NOMO-1 (cell line): ENCODE measurements around the gene EFCAB11.

Source experiments
- DNase-seq, 2 experiments: peaks; one replicate each; lab custom pipeline; 2025; ENCODE audit not compliant: unreplicated experiment in 2 of 2; lab: John Stamatoyannopoulos, UW

The EFCAB11 gene

GRCh38 chr14:89954070-89955021, at the start of gene EFCAB11:
EFCAB11 (minus strand) TSS chr14:89954730; CDS start chr14:89954660, 70 bp downstream.
- DNase-seq, result peak; percentile 99

DNA sequence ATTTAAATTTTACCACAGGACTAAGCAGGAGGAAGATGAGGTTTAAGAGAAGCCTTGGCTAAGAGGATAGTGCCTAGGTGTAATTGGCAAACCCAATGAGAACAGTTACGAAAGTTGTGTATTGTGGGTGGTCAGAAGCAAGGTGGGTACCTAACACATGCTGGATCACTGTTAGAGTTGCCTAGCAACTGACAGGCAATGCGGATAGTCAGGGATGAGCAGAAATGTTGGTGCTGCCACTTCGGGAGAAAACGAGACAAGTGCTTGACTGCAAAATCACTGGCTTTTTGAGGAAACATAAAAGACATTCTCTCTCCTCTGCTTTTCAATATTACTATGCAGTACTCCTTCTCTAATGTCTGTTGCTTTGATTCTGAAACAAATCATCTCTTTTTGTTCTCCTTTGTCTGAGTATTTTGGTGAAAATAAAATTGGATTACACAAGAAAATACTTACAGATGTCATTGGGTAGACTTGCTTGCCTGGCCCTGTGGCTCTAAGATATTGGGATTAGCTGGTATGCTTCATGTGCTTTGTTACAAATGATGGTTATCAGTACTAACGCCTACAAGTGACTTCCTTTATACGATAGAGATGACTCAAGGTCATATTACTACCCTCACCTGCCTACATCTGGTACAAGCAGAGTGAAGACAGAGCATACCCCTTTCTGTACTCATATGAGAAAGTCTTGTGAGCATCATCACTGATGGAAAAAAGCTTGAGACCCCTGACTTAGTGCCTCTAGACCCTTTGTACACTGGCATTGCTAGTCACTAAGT, 49.2 kb upstream of the EFCAB11 start:
- DNase-seq, result no peak

DNA sequence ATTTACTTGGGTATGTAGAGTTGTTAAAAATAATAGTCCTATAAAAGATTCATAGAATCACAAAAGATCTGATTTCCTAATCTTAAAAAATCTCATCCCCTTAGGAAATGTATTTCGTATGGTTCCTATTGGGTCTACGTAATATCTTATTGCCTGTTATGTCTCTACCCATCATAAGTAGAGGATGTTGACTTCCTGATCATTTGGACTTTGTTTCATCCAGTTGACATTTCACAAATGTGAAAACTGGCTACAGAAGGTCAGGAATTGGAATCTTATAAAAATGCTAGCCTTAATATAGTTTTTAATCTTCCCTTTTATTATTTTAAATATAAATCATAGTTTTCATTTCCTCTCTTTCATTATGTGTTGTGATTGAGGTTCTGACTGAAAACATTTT, 46.4 kb upstream of the EFCAB11 start:
- DNase-seq, result no peak

- DNase-seq, result no peak
These were observed 42.4 kb upstream of the EFCAB11 start for GRCh38 chr14:89996963-89997362.

- no peak for DNase-seq
These were observed 37.7 kb upstream of the EFCAB11 start for GRCh38 chr14:89992273-89992672.

- DNase-seq, result no peak
These were observed 36.2 kb upstream of the EFCAB11 start for GRCh38 chr14:89990623-89991275.

DNA sequence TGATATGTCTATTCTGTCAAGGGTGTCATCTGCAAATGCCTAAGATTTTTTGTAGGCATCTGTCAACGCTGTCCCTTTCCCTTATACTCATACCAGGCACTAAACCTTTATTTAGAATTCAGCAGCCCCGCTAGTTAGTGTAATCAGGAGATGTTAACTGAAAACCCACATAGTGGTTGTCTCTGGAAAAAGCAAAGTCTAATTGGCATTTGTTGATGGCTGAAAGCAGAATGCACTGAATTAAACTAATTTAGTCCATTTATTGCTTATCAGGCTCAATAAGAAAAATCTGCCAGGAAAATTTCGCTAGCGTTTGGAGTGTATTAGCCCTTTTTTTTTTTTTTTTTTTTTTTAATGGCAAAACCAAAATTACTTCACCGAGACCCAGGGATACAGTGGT, 35.7 kb upstream of the EFCAB11 start:
- DNase-seq, result no peak

DNA sequence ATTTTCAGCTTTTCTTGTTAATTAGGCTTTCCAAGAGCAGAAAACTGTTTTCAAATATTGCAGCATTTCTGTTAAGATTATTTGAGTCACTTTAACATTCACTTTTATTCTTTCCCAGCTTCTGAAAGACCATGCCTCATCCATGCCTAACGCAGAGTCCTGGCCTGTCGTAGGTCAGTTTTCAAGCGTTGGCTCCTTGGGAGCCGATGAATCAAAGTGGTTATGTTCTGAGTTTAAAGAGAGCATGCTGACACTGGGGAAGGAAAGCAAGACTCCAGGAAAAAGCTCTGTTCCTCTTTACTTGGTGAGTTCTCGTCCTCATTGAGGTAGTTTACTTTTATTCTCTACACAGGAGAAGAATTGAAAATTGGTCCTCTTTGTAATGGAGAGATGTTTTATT, 34.3 kb upstream of the EFCAB11 start:
- no peak for DNase-seq

- DNase-seq, result no peak
These were observed 32.6 kb upstream of the EFCAB11 start for GRCh38 chr14:89987161-89987475.

- no peak for DNase-seq
These were observed 32.1 kb upstream of the EFCAB11 start for GRCh38 chr14:89986462-89987160.

- no peak for DNase-seq
These were observed 28.8 kb upstream of the EFCAB11 start for GRCh38 chr14:89983375-89983774.

- DNase-seq, result no peak
These were observed 24.1 kb upstream of the EFCAB11 start for GRCh38 chr14:89978656-89979055.

DNA sequence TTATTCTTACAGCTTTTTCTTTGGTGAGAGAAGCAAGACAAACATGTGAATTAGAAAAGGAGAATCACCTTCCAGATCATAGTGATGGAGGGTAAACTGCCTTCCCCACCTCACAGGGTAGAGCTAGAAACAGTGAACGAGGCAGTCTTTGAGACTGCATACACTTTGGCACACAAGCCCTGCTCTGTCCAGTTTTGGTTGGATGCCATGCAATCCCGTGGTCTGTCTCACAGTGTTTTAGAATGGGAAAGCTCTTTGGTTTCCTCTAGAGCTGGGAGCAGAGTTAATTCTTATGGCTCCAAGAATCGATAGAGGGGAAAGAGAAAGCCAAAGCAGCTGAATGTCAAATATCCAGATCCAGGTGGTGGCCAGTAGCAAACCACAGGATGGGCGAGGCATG, 23.1 kb upstream of the EFCAB11 start:
- no peak for DNase-seq

- DNase-seq, result peak in 1 of 2 experiments; percentile 52
These were observed 18.8 kb upstream of the EFCAB11 start for GRCh38 chr14:89973234-89973823.

DNA sequence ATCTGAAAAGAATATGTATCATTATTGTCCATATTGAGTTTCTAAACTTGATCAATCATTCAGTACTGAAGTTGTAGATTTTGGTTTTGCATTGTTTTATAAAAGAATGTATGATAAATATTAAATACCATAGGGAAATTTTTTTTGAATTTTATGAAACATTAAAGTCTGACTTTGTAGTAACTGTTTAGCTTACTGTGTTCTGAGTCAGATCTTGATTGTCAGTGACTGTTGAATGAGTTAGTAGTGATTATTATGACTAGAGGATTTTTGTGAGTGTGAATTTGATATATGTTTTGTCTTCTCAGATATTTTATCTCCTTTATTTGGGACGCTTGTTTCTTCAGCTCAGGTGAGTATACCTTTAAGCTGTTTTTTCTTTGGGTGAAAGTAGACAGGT, 11.3 kb upstream of the EFCAB11 start:
- DNase-seq, result no peak

- no peak for DNase-seq
These were observed 8.9 kb upstream of the EFCAB11 start for GRCh38 chr14:89963288-89963978.

DNA sequence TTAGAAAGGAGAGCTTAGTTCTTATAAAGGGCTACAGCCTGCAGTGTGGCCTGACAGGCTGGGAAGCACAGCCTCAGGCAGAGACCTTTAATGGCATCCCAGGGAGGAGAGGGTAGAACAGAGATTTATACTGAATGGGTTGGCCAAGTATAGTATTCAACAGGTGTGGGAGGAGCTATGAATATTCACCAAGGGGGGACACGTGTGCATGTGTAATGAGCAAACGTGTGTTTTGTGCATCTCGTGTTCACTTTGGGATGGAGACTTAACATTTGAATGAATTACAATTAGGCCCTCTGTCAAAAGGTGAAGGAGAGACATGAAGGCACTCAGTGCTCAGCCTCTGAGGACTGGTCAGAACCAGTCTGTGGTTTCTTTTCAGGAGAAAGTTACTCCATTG, 6.4 kb upstream of the EFCAB11 start:
- no peak for DNase-seq

DNA sequence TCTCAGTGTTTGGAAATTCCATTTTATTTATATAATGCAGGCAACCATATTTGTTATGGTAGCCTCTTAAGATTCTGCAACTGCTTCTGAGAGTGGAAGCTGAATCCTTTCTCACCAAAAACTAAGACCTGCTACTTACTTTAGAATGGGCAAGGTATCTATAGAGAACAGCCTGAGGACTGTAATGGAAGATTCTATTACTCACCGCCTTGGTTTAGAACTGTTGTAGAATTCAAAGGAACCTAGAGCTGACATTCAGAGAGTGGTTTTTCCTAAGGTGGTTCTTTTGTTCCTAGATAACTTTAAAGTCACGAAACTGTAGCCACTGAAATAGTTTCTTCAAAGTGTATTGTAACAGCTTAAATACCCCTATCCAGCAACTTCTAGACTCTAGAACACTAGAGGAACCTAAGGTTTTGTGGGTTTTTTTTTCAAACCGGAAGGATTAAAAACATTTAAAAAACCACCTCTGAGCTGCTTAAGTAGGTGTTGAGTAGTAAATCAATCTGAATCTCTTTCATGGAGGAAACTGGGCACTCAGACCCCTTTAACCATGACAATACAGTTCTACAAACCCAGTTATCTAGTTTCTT, 5.4 kb upstream of the EFCAB11 start:
- no peak for DNase-seq

DNA sequence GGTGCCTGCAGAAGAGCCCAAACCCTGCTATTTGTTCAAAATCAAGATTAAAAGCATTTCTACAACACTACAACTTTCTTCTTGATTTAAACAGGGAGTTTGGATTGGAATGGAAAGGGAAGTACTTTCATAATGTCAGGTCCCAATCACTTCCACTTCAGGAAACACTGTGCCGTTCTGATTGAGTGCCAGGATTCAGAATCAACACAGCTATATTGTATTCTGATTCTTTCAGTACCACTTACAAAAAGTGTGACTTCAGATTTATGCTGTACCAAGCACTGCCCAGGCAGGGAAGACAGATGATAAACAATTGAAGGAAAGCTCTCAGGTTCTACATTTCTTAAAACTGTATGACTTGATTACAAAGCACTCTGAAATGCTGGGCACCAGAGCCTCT, 4.4 kb upstream of the EFCAB11 start:
- no peak for DNase-seq
